Activated CD4-positive, alpha-beta T cell treated with anti-CD3 and anti-CD28 coated beads, Interleukin-2, amount 50 U/mL, for 24 hours (primary cell): Measurements from ENCODE around the gene DPM3.
"Not testable (repeated sequence)": the region's sequence is repeated elsewhere in the genome, so short reads cannot be mapped to it uniquely, and the experiment has no call there.

Experiments used
- DNase-seq, 2 donors: peaks; one replicate each; pipeline ENCODE4 v3.0.0-alpha.2; 2020; ENCODE audit warnings: low read depth in 1 of 2, low spot score in 1 of 2

DPM3 gene

DNA sequence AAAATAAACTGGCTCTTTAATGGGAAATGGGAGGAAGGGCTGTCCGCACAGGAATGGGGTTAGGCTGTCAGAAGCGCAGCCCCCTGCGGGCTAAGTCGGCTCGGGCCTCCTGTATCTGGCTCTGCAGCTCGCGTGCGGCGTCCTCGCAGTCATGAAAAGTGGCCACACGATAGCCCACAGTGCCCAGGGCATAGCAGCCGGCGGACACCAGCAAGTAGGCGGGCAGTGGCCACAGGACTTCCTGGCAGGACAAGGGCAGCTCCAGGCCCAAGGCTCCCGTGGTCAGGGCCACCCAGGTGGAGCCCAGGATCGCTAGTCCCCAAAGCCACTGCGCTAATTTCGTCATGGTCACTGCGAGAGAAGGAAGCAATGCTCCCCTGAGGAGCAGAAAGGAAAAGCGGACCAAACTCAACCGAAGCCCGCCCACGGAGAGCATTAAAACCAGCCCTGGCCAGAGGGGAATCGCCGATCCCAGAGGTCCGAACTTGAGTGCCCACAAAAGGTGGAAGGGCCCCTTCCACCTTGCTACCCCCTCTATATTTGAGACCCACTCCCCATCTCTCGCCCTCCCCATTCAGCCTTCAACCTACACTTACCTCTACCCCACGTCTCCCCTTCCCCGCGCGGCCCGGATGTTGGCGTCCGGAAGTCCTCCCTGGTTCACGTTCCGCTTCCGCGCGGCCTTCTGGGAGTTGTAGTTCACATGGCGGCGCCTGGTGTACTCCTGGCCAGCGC, at the start of gene DPM3:
Gene DPM3 (minus strand): TSS at position 637 of the 735 bp plus-strand sequence. CDS start 291 bp downstream, at position 346.
- peak; percentile 79 to 84 for DNase-seq

- DNase-seq = not testable (repeated sequence)
These were observed 49.6 kb upstream of the DPM3 start for GRCh38 chr1:155189926-155190325.

DNA sequence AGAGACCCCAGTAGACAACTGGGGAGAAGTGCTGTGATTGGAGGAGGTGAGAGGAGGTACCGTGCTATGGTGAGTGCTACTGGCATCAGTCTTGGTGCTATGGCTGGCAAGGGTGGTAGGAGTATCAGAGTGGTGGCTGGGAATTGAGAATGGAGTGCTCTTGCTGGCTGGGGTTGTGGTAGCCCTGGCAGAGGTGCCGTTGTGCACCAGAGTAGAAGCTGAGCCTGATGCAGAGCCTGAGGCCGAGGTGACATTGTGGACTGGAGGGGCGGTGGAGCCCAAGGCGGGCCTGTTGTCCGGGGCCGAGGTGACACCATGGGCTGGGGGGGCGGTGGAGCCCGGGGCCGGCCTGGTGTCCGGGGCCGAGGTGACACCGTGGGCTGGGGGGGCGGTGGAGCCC, 47.9 kb upstream of the DPM3 start:
- no peak for DNase-seq

GRCh38 chr1:155187456-155187891, 47.1 kb upstream of the DPM3 start:
- DNase-seq = no peak

- DNase-seq = no peak
These were observed 46.6 kb upstream of the DPM3 start for GRCh38 chr1:155186794-155187455.

- DNase-seq = no peak
These were observed 45.9 kb upstream of the DPM3 start for GRCh38 chr1:155186067-155186793.

- no peak for DNase-seq
These were observed 45.4 kb upstream of the DPM3 start for GRCh38 chr1:155185783-155186066.

DNA sequence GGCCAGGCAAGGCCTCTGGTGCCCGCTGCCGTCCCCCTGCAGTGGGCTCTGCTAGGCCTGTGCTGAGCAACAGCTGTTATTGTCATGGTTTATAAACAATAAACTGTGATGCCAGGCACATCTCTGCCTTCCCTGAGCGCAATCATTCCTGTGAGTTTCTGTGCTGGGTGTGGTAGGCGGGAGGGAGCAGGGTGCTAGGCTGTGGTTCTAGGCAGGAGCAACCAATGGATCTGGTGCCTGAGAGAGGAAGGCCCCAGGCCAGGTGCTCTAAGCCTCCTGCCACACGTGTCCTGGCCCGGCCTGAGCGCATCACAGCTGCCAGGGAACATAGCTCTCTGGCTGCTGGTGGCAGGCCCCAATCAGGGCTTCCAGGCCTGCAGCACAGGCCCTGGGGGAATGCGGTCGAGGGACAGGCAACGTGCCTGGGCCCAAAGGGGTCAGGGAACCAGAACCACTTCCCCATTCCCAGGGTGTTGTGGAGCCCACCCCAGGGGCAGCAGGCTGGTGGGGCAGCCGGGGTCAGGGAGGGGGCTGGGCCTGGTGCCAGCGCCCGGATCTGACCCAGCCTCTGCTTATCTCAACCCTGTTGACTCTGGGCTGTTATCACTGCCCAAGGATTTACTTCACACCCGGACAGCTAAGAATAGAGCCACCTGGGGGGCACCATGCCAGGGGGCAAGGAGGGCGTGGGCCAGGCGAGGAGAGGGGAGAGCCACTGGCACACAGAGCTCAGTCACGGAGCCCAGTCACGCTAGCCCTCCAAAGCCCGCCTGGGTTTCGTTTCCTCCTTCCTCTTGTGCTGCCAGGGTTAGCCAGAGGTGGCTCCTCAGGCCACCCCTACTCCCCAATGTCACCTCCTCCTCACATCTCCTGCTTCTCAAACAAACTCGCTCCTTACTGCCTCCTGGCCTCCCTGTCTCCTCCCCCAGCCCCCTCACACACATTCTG, 44.8 kb upstream of the DPM3 start:
- no peak for DNase-seq

DNA sequence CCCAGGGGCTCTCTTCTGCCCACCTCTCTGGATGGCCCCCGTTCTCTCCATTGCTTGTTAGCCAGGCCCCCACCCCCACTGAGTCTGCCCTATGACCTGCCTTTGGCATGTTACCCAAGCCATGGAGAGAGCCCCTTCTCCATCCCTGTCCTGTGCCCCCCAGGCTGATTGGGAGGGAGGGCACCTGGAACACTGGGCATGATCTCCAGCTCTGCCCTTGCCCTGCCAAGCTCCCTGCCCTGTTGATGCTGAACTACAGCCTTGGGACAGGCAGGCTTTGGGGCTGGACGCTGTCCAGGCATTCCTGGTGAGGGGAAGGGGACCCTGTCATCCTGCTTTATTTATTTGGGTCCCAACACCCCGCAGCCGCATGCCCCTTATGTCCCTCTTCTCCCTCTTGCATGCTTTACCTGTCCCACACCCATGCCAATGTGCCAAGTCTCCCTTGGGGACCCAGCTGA, 44.0 kb upstream of the DPM3 start:
- no peak for DNase-seq

DNA sequence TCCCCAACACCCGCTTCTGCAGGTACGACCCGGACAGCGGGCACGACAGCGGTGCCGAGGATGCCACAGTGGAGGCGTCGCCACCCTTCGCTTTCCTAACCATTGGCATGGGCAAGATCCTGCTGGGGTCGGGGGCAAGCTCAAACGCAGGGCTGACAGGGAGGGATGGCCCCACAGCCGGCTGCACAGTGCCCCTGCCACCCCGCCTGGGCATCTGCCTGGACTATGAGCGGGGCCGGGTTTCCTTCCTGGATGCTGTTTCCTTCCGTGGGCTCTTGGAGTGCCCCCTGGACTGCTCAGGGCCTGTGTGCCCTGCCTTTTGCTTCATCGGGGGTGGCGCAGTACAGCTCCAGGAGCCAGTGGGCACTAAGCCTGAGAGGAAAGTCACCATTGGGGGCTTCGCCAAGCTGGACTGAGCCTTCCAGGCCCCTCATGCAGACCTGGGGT, 43.5 kb upstream of the DPM3 start:
- no peak for DNase-seq

- no peak for DNase-seq
These were observed 41.8 kb upstream of the DPM3 start for GRCh38 chr1:155182052-155182550.

DNA sequence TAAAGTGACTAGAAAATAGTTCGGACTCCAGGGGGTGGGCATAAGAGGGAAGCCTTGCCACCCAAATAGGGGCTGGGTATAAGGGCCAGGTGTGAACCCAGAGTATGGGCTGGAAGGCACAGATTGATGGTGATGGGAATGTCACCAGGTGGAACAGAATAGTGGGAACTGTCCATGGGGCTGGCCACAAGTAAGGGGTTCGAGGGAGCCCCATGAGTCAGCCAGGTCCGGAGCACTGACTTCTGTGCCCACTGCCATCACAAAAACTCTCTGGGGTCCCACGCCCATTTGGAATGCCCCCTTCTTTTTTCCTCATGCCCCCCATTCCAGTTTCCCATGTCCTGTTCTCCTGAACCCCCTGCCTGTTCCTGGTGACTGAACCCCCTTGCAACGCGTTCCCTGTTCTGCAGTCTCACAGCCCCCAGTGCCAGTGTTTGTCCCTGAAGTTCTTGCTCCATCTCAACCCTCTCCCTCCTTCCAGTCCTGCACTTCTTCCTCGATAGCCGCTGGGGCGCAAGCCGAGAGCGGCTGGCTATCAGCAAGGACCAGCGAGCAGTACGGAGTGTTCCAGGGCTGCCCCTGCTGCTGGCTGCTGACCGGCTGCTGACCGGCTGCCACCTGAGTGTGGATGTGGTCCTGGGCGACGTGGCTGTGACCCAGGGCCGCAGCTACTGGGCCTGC, 41.2 kb upstream of the DPM3 start:
- DNase-seq = no peak

GRCh38 chr1:155179112-155180031, 39.0 kb upstream of the DPM3 start:
- DNase-seq = no peak

- no peak for DNase-seq
These were observed 38.2 kb upstream of the DPM3 start for GRCh38 chr1:155178441-155179111.

DNA sequence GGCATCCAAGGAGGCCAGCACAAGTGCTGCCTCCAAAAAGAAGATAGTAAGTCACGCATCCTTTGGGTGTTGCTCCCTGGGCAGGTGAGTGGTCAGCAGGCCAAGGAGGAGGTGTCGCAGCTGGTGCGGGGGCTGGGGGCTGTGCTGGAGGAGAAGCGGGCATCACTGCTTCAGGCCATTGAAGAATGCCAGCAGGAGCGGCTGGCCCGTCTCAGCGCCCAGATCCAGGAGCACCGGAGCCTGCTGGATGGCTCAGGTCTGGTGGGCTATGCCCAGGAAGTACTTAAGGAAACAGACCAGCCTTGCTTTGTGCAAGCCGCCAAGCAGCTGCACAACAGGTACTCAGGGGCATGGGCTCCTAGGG, 37.6 kb upstream of the DPM3 start:
- DNase-seq = no peak

GRCh38 chr1:155177192-155177917, 37.0 kb upstream of the DPM3 start:
- no peak for DNase-seq

- DNase-seq = peak; percentile 74 to 78
These were observed 36.3 kb upstream of the DPM3 start for GRCh38 chr1:155176544-155177071.

GRCh38 chr1:155175927-155176371, 35.6 kb upstream of the DPM3 start:
- no peak for DNase-seq
